ENCODE measurements around the gene ALOX12B. TPM values are rescaled to one million over a fixed set of nuclear protein-coding genes. Genes with fewer than 3 reads are reported as not detected.
"Not testable (repeated sequence)": the region's sequence is repeated elsewhere in the genome, so short reads cannot be mapped to it uniquely, and the experiment has no call there.

Gene ALOX12B
- polyA plus RNA-seq, 1 donor = 2.8 TPM

DNA sequence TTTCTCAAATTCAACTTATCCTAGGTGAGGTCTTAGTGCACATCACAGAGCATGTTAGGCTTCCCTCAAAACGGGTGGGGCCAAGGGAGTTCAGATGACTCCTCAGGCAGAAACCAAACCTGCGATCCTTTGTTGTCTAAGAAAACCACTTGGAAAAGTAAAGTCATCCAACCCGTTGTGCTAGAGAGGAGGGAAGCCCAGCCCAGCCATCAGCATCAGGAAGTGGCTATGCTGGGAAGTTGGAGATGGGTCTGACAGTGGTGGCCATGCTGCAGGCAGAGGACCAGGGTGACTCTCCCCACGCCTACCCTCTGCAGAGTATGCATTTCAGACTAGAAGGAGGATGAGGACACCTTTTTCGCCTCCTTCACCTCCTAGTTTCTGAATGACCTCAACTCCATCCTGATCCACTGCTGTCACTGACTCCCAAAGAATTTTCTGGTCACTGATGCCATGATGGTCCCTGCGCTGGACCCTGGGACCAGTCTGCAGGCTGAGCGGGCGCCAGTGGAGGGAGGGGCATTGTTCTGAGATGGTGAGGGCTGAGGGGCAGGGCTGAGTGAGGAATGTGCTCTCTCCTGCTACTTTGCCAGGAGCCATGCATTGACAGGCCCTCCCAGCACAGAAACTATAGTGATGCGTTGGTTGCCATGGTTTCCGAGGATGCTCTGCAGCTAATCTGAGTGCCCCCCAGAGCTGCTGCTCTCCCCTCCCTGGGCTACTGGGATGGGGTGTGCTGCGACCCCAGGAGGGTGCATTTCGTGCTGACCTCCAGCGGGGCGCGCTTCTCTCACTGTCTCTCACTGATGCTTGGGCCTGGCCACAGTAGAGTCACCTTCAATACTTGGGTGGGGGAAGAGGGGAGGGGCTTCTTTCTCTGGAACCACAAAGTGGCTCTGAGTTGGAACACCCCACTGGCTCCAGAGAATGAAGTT lies 20.4 kb downstream of the ALOX12B start:
- H3K27me3 ChIP-seq (ENCODE audit: control insufficient read depth, insufficient read depth, low read length) = peaks cover 68% of the 10 kb centered on the region
- H3K36me3 ChIP-seq (ENCODE audit: control insufficient read depth, insufficient read depth, low read length) = no peaks in the 10 kb centered on the region
- DNase-seq = no peak
- H3K4me1 ChIP-seq (ENCODE audit: control insufficient read depth, insufficient read depth, low read length) = peaks cover 18% of the 10 kb centered on the region
- no CpG with 5 or more reads among the region's 15 CpGs for WGBS (ENCODE audit: insufficient coverage, low lambda C conversion rate)
- no peak overlapping the region for H3K4me3 ChIP-seq (ENCODE audit: low read length)
- H3K9me3 ChIP-seq (ENCODE audit: control insufficient read depth, low read depth, low read length) = no peaks in the 10 kb centered on the region
- H3K27ac ChIP-seq (ENCODE audit: low read length) = no peak overlapping the region

DNA sequence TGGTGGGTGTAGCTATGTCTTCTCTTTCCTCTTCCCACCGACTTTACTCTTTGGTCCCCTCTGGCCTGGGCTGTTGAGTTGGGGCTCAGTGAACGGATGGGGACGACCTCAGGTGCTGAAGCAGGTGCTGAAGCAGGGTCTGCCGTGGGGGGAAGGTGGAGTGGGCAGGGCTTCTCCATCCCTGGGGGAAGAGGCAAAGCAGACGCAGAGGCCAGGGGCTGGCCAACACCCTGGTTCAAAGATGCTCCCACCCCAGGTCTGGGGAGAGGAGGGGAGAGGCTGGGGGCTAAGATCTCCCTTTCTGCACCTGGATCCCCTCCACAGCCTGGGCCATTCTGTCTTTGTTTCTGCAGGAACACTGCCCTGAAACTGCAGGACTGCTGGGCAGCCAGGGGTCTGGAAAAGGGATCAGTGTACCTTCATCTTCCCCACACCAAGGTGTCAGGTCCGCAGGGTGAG lies 22.9 kb downstream of the ALOX12B start:
- no CpG with 5 or more reads among the region's 6 CpGs for WGBS (ENCODE audit: insufficient coverage, low lambda C conversion rate)
- H3K27me3 ChIP-seq (ENCODE audit: control insufficient read depth, insufficient read depth, low read length) = peaks cover 71% of the 10 kb centered on the region

DNA sequence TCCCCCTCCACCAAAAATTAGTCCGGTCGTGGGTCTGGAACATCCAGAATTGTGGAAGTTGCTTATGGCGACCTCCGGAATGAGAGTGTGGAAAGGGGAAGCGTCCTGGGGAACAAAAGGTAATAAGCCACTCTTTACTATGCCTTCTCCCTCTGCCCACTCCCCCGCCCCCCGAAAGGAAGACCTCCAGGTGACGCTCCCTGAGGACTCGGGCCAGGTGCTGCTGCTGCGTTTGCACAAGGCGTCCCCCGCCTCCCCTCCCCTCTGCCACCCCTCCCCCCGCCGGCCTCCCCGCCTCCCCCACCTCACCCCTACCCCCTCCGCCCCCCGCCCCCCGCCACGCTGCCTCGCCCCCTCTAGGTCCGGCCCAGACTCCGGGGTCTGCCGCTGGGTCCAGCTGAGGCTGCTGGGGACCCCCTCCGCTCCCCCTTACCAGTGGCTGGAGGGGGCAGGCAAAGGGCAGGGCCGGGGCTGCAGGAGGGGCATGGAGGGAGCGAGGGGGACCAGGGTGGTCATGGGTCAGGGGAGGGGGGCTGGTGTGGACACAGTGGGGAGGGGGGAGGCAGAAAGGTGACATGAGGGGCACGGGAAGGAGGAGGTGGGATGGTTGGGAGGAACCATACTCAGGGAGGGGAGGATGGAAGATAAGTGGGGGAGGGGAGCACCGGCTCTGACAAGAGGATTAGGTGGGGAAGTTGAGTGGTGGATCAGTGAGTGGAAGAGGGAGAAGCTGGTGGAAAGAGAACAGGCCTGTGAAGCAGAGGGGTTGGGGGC lies 23.6 kb downstream of the ALOX12B start:
- Histone ChIP-seq H3K36me3 (ENCODE audit: control insufficient read depth, insufficient read depth, low read length) (no peaks in the 10 kb centered on the region), H3K27ac (ENCODE audit: low read length) (no peak overlapping the region), H3K4me3 (ENCODE audit: low read length) (no peak overlapping the region), H3K9me3 (ENCODE audit: control insufficient read depth, low read depth, low read length) (no peaks in the 10 kb centered on the region), H3K27me3 (ENCODE audit: control insufficient read depth, insufficient read depth, low read length) (peaks cover 78% of the 10 kb centered on the region), H3K4me1 (ENCODE audit: control insufficient read depth, insufficient read depth, low read length) (peaks cover 10% of the 10 kb centered on the region)
- WGBS (ENCODE audit: insufficient coverage, low lambda C conversion rate) = no CpG with 5 or more reads among the region's 28 CpGs
- no peak for DNase-seq

More for the DNA sequence above, 22.9 kb downstream of the ALOX12B start:
- Histone ChIP-seq H3K9me3 (ENCODE audit: control insufficient read depth, low read depth, low read length) (no peaks in the 10 kb centered on the region), H3K27ac (ENCODE audit: low read length) (no peak overlapping the region), H3K36me3 (ENCODE audit: control insufficient read depth, insufficient read depth, low read length) (no peaks in the 10 kb centered on the region), H3K4me1 (ENCODE audit: control insufficient read depth, insufficient read depth, low read length) (peaks cover 16% of the 10 kb centered on the region), H3K4me3 (ENCODE audit: low read length) (no peak overlapping the region)
- DNase-seq = no peak

GRCh38 chr17:8062807-8063483 lies 24.6 kb downstream of the ALOX12B start:
- WGBS (ENCODE audit: insufficient coverage, low lambda C conversion rate) = 49% methylated on average over 8 of the region's 15 CpGs
- no peak for DNase-seq
- H3K4me1 ChIP-seq (ENCODE audit: control insufficient read depth, insufficient read depth, low read length) = peaks cover under 1% of the 10 kb centered on the region
- peaks cover 82% of the 10 kb centered on the region for H3K27me3 ChIP-seq (ENCODE audit: control insufficient read depth, insufficient read depth, low read length)
- no peak overlapping the region for H3K4me3 ChIP-seq (ENCODE audit: low read length)
- no peaks in the 10 kb centered on the region for H3K36me3 ChIP-seq (ENCODE audit: control insufficient read depth, insufficient read depth, low read length)
- H3K27ac ChIP-seq (ENCODE audit: low read length) = no peak overlapping the region
- H3K9me3 ChIP-seq (ENCODE audit: control insufficient read depth, low read depth, low read length) = no peaks in the 10 kb centered on the region

- DNase-seq = no peak
- H3K27ac ChIP-seq (ENCODE audit: low read length) = no peak overlapping the region
- H3K4me1 ChIP-seq (ENCODE audit: control insufficient read depth, insufficient read depth, low read length) = peaks cover 2% of the 10 kb centered on the region
- no peaks in the 10 kb centered on the region for H3K9me3 ChIP-seq (ENCODE audit: control insufficient read depth, low read depth, low read length)
- H3K4me3 ChIP-seq (ENCODE audit: low read length) = no peak overlapping the region
- WGBS (ENCODE audit: insufficient coverage, low lambda C conversion rate) = 45% methylated on average over 3 of the region's 8 CpGs
- peaks cover 78% of the 10 kb centered on the region for H3K27me3 ChIP-seq (ENCODE audit: control insufficient read depth, insufficient read depth, low read length)
- H3K36me3 ChIP-seq (ENCODE audit: control insufficient read depth, insufficient read depth, low read length) = no peaks in the 10 kb centered on the region
Measured at GRCh38 chr17:8062435-8062806, 25.1 kb downstream of the ALOX12B start.

- 88% methylated on average over 2 of the region's 8 CpGs for WGBS (ENCODE audit: insufficient coverage, low lambda C conversion rate)
- H3K4me3 ChIP-seq (ENCODE audit: low read length); H3K27ac ChIP-seq (ENCODE audit: low read length); H3K9me3 ChIP-seq (ENCODE audit: control insufficient read depth, low read depth, low read length); H3K4me1 ChIP-seq (ENCODE audit: control insufficient read depth, insufficient read depth, low read length); H3K36me3 ChIP-seq (ENCODE audit: control insufficient read depth, insufficient read depth, low read length); DNase-seq: not testable (repeated sequence)
- peaks cover 73% of the 10 kb centered on the region for H3K27me3 ChIP-seq (ENCODE audit: control insufficient read depth, insufficient read depth, low read length)
Measured at GRCh38 chr17:8061851-8062250, 25.7 kb downstream of the ALOX12B start.

GRCh38 chr17:8060274-8060673 lies 27.2 kb downstream of the ALOX12B start:
- Histone ChIP-seq H3K36me3 (ENCODE audit: control insufficient read depth, insufficient read depth, low read length) (no peaks in the 10 kb centered on the region), H3K27ac (ENCODE audit: low read length) (no peak overlapping the region), H3K9me3 (ENCODE audit: control insufficient read depth, low read depth, low read length) (no peaks in the 10 kb centered on the region), H3K27me3 (ENCODE audit: control insufficient read depth, insufficient read depth, low read length) (peaks cover 65% of the 10 kb centered on the region), H3K4me1 (ENCODE audit: control insufficient read depth, insufficient read depth, low read length) (peaks cover 18% of the 10 kb centered on the region), H3K4me3 (ENCODE audit: low read length) (no peak overlapping the region)
- DNase-seq = peak; percentile 47 to 57
- no CpG with 5 or more reads among the region's 10 CpGs for WGBS (ENCODE audit: insufficient coverage, low lambda C conversion rate)

- no peaks in the 10 kb centered on the region for H3K9me3 ChIP-seq (ENCODE audit: control insufficient read depth, low read depth, low read length)
- H3K27ac ChIP-seq (ENCODE audit: low read length) = no peak overlapping the region
- no CpG with 5 or more reads among the region's 7 CpGs for WGBS (ENCODE audit: insufficient coverage, low lambda C conversion rate)
- H3K4me3 ChIP-seq (ENCODE audit: low read length) = no peak overlapping the region
- no peak for DNase-seq
- H3K36me3 ChIP-seq (ENCODE audit: control insufficient read depth, insufficient read depth, low read length) = no peaks in the 10 kb centered on the region
- H3K4me1 ChIP-seq (ENCODE audit: control insufficient read depth, insufficient read depth, low read length) = peaks cover 18% of the 10 kb centered on the region
- peaks cover 56% of the 10 kb centered on the region for H3K27me3 ChIP-seq (ENCODE audit: control insufficient read depth, insufficient read depth, low read length)
Measured at GRCh38 chr17:8059131-8059530, 28.4 kb downstream of the ALOX12B start.

GRCh38 chr17:8057691-8058114 lies 29.8 kb downstream of the ALOX12B start:
- Histone ChIP-seq H3K9me3 (ENCODE audit: control insufficient read depth, low read depth, low read length) (no peaks in the 10 kb centered on the region), H3K4me1 (ENCODE audit: control insufficient read depth, insufficient read depth, low read length) (peaks cover 18% of the 10 kb centered on the region), H3K36me3 (ENCODE audit: control insufficient read depth, insufficient read depth, low read length) (no peaks in the 10 kb centered on the region), H3K4me3 (ENCODE audit: low read length) (no peak overlapping the region), H3K27me3 (ENCODE audit: control insufficient read depth, insufficient read depth, low read length) (peaks cover 45% of the 10 kb centered on the region), H3K27ac (ENCODE audit: low read length) (no peak overlapping the region)
- WGBS (ENCODE audit: insufficient coverage, low lambda C conversion rate) = 20% methylated on average over 1 of the region's 14 CpGs
- DNase-seq = peak; percentile 60 to 78

Measured in large intestine (tissue), 3 donors.